Adrenal gland (tissue), 5 donors: Measurements from ENCODE around the gene BORCS6.

Experiments used
- POLR2A ChIP-seq, 2 donors: fragments of 450-650 bp; IDR thresholded peaks; one replicate each; pipeline ENCODE4 v1.6.1; 2017; ENCODE audit warnings: antibody characterized with exemption in 2 of 2, mild to moderate bottlenecking in 2 of 2, moderate library complexity in 1 of 2
- TF ChIP-seq, protein P1 (sequence below), 6 experiments: fragments of 450-650 bp in 4 of 6; fragments of 200-600 bp in 2 of 6; sonication (generic) in 1 of 6; IDR thresholded peaks; 1 replicate in 5 of 6; 2 replicates in 1 of 6; pipeline versions ENCODE4 v1.5.1 to v1.8.0; 2016 to 2021; ENCODE audit warnings: antibody characterized with exemption in 6 of 6, mild to moderate bottlenecking in 2 of 6, moderate library complexity in 1 of 6
- donor health status: DM: no; HTN: no; CAD: no.

DNA sequence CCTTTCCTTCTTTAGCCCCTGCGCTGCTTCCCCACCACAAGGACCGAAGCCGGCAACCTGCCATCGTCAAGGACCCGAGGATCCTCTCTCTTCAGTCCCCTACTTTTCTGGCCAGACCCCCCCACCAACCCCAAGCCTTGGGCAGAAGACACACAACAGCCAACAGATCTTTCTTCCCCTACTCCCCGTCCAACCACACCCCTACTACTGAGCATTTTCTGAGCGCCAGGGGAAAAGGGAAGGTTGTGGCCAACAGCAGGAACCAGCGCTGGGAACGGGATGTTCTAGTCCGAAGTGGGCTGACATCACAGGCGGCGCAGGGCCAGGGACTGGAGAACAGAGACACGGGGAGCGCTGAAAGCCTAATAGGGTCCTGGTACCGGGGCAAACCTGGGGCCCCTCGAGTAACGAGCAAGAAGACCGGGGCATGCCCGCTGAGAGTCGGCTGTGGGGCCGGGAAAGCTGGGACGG, 38.3 kb downstream of the BORCS6 start:
- TF ChIP-seq, protein P1, sequence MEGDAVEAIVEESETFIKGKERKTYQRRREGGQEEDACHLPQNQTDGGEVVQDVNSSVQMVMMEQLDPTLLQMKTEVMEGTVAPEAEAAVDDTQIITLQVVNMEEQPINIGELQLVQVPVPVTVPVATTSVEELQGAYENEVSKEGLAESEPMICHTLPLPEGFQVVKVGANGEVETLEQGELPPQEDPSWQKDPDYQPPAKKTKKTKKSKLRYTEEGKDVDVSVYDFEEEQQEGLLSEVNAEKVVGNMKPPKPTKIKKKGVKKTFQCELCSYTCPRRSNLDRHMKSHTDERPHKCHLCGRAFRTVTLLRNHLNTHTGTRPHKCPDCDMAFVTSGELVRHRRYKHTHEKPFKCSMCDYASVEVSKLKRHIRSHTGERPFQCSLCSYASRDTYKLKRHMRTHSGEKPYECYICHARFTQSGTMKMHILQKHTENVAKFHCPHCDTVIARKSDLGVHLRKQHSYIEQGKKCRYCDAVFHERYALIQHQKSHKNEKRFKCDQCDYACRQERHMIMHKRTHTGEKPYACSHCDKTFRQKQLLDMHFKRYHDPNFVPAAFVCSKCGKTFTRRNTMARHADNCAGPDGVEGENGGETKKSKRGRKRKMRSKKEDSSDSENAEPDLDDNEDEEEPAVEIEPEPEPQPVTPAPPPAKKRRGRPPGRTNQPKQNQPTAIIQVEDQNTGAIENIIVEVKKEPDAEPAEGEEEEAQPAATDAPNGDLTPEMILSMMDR (IDR thresholded peaks at IDR 0.05) = no peak
- TF ChIP-seq POLR2A (IDR thresholded peaks at IDR 0.05) = no peak
